Gastrocnemius medialis (tissue), 4 donors: ENCODE results near the gene ARHGAP29.

Source experiments
- CTCF ChIP-seq, 5 experiments: fragments of 450-650 bp in 3 of 5; fragments of 200-600 bp in 2 of 5; sonication (generic) in 2 of 5; IDR thresholded peaks in 4 of 5; conservative IDR thresholded peaks in 1 of 5; 1 replicate in 4 of 5; 2 replicates in 1 of 5; pipeline ENCODE4 v1.5.1; 2016 to 2019; ENCODE audit warnings: antibody characterized with exemption in 5 of 5, mild to moderate bottlenecking in 3 of 5, moderate library complexity in 3 of 5
- POLR2A ChIP-seq, 2 donors: fragments of 450-650 bp; IDR thresholded peaks; one replicate each; pipeline ENCODE4 v1.6.1; 2017; ENCODE audit warnings: antibody characterized with exemption in 2 of 2, mild to moderate bottlenecking in 2 of 2, moderate library complexity in 2 of 2

- no peak for TF ChIP-seq CTCF (IDR thresholded peaks at IDR 0.05 in 4 of 5, conservative IDR thresholded peaks at IDR 0.05 in 1 of 5)
- no peak for TF ChIP-seq POLR2A (IDR thresholded peaks at IDR 0.05)
These were observed 105.3 kb downstream of the ARHGAP29 start for GRCh38 chr1:94132111-94132510.
